HG02840 (cell line): ENCODE measurements around the gene TM9SF3.
"Not testable (repeated sequence)": the region's sequence is repeated elsewhere in the genome, so short reads cannot be mapped to it uniquely, and the experiment has no call there.

Experiments
- ATAC-seq: cut with Tn5 transposase; IDR thresholded peaks from one replicate; pipeline ENCODE4 v1.9.1; 2021; ENCODE audit warnings: mild to moderate bottlenecking, moderate library complexity, moderate number of reproducible peaks; ENCODE audit not compliant: unreplicated experiment, low FRiP score

Gene TM9SF3

GRCh38 chr10:96606216-96606615, 19.4 kb upstream of the TM9SF3 start:
- ATAC-seq: no peak

GRCh38 chr10:96600337-96600736, 13.5 kb upstream of the TM9SF3 start:
- no peak for ATAC-seq

- no peak for ATAC-seq
Observed at GRCh38 chr10:96598846-96599245, 12.0 kb upstream of the TM9SF3 start.

- ATAC-seq: no peak
Observed at GRCh38 chr10:96596422-96597407, 9.9 kb upstream of the TM9SF3 start.

- ATAC-seq: no peak
Observed at GRCh38 chr10:96595741-96596140, 8.9 kb upstream of the TM9SF3 start.

- no peak for ATAC-seq
Observed at GRCh38 chr10:96591946-96592345, 5.1 kb upstream of the TM9SF3 start.

GRCh38 chr10:96588616-96589419, 2.0 kb upstream of the TM9SF3 start:
- no peak for ATAC-seq

- ATAC-seq: no peak
Observed at GRCh38 chr10:96588060-96588554, 1.3 kb upstream of the TM9SF3 start.

GRCh38 chr10:96587264-96588059, 650 bp upstream of the TM9SF3 start:
- peak; percentile 26 for ATAC-seq

- no peak for ATAC-seq
Observed at GRCh38 chr10:96585736-96586418, 935 bp downstream of the TM9SF3 start.

GRCh38 chr10:96584474-96584873, 2.3 kb downstream of the TM9SF3 start:
- no peak for ATAC-seq

GRCh38 chr10:96584035-96584434, 2.8 kb downstream of the TM9SF3 start:
- no peak for ATAC-seq

- ATAC-seq: no peak
Observed at GRCh38 chr10:96579133-96579532, 7.7 kb downstream of the TM9SF3 start.

- ATAC-seq: no peak
Observed at GRCh38 chr10:96578633-96579032, 8.2 kb downstream of the TM9SF3 start.

GRCh38 chr10:96578022-96578421, 8.8 kb downstream of the TM9SF3 start:
- no peak for ATAC-seq

- ATAC-seq: no peak
Observed at GRCh38 chr10:96577069-96577468, 9.7 kb downstream of the TM9SF3 start.

GRCh38 chr10:96576277-96576980, 10.4 kb downstream of the TM9SF3 start:
- no peak for ATAC-seq

GRCh38 chr10:96574564-96574963, 12.2 kb downstream of the TM9SF3 start:
- not testable (repeated sequence) for ATAC-seq

- ATAC-seq: no peak
Observed at GRCh38 chr10:96573036-96573435, 13.8 kb downstream of the TM9SF3 start.
